Natural killer cell (primary cell): Measurements from ENCODE around the gene PGAP6. TPM values are rescaled to one million over a fixed set of nuclear protein-coding genes. Genes with fewer than 3 reads are reported as not detected.

Experiments
- ATAC-seq, 3 donors: fragments of 150-1000 bp in 2 of 3; fragments of 200-7000 bp in 1 of 3; cut with Tn5 transposase; 1 replicate in 1 of 3; 2 replicates in 2 of 3; pipeline ENCODE4 v1.10.0; 2021; ENCODE audit warnings: mild to moderate bottlenecking in 2 of 3, moderate library complexity in 2 of 3
- DNase-seq, 2 donors: peaks; one replicate each; pipeline versions ENCODE4 v3.0.0 to v3.0.0-alpha.2; 2013 to 2021; ENCODE audit warnings: mixed read lengths in 1 of 2
- H3K27ac ChIP-seq: one replicate; pipeline ENCODE4 v1.5.1; 2013; ENCODE audit warnings: mild to moderate bottlenecking, low read length
- H3K27me3 ChIP-seq: one replicate; pipeline ENCODE4 v1.6.1; 2013; ENCODE audit warnings: low read length; ENCODE audit not compliant: control insufficient read depth, insufficient read depth
- H3K36me3 ChIP-seq: one replicate; pipeline ENCODE4 v1.6.1; 2013; ENCODE audit warnings: low read length; ENCODE audit not compliant: control insufficient read depth, insufficient read depth
- H3K4me1 ChIP-seq: one replicate; pipeline ENCODE4 v1.6.1; 2013; ENCODE audit warnings: low read length; ENCODE audit not compliant: control insufficient read depth, insufficient read depth
- H3K4me3 ChIP-seq: one replicate; pipeline ENCODE4 v1.5.1; 2013; ENCODE audit warnings: low read length
- H3K9me3 ChIP-seq: one replicate; pipeline ENCODE4 v1.6.1; 2013; ENCODE audit warnings: low read length; ENCODE audit not compliant: control insufficient read depth, insufficient read depth
- H3K27ac Mint-ChIP-seq, 2 donors: one replicate each; pipeline ENCODE4 v1.8.0; 2022; ENCODE audit warnings: mild to moderate bottlenecking in 2 of 2, mixed read lengths in 2 of 2, moderate library complexity in 1 of 2
- H3K27me3 Mint-ChIP-seq, 2 donors: one replicate each; pipeline ENCODE4 v1.8.0; 2022; ENCODE audit warnings: low read depth in 2 of 2, mixed read lengths in 2 of 2
- H3K36me3 Mint-ChIP-seq: one replicate; pipeline ENCODE4 v1.8.0; 2022; ENCODE audit warnings: mixed read lengths
- H3K4me1 Mint-ChIP-seq, 2 donors: one replicate each; pipeline ENCODE4 v1.8.0; 2022; ENCODE audit warnings: mixed read lengths in 2 of 2
- H3K4me3 Mint-ChIP-seq: one replicate; pipeline ENCODE4 v1.8.0; 2022; ENCODE audit warnings: mild to moderate bottlenecking, moderate library complexity, mixed read lengths
- H3K9me3 Mint-ChIP-seq, 2 donors: one replicate each; pipeline ENCODE4 v1.8.0; 2022; ENCODE audit warnings: mixed read lengths in 2 of 2
- WGBS: methylation state at CpG from one replicate; pipeline ENCODE4 v1.1.7; 2013; ENCODE audit warnings: missing lambda C conversion rate; ENCODE audit not compliant: insufficient coverage; 5-methylcytosine and 5-hydroxymethylcytosine counted together
- intact Hi-C: fragments of 100-400 bp; cut with micrococcal nuclease; formaldehyde crosslinking; loops from one replicate; pipeline ENCODE4 v1.14.2; 2022
- total RNA-seq, 4 donors: library from RNA; stranded (reverse); fragments of 120-200 nt in 1 of 4; gene quantifications; one replicate each; pipeline versions ENCODE4 v1.2.3 to v1.2.4, GENCODE V29; 2013 to 2022
- TF ChIP-seq, protein P1 (sequence below): fragments of 200-600 bp; IDR thresholded peaks from one replicate; pipeline ENCODE4 v1.8.0; 2022; ENCODE audit warnings: antibody characterized with exemption

Gene PGAP6
- total RNA-seq, 3 donors from 2014 or later (not counting 1 experiment from before 2014, with no cell fraction given) = 48.0 to 66.7 (median 54.2) TPM

DNA sequence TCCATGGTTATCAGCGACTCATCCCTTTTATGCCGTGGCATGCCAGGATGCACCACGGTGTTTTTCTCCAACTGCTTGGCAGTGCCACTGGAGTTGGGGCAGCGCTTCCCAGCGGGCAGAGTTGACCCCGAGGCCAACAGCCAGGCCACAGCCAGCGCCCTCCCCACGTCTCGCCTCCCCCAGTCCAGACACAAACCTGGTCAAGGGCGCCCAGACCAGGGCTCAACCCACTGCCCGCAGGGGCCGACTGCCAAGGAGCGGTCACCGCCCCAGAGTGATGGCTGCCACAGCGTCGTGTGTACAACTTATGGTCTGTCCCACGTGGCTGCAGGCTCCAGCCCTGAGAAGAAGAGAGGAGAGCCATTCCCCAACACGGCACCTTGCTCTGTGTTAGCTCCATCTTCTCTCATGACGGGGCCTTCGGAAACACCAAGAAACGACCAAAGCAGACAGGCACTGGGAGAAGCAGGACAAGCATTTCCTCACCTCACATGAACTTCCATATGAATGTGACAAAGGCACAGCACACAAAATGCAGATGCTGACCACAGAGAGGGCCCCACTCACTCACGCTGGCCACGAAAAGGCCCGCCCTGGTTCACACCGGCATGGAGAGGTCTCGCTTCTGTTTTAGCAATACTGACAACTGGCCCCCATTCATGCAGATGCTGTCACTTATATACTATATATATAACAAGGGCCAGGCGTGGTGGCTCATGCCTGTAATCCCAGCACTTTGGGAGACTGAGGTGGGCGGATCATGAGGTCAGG, 56.2 kb downstream of the PGAP6 start:
- intact Hi-C loops = no loop called here
- DNase-seq = peak; percentile 40 to 47
- 47% methylated on average over 26 of the region's 28 CpGs for WGBS

DNA sequence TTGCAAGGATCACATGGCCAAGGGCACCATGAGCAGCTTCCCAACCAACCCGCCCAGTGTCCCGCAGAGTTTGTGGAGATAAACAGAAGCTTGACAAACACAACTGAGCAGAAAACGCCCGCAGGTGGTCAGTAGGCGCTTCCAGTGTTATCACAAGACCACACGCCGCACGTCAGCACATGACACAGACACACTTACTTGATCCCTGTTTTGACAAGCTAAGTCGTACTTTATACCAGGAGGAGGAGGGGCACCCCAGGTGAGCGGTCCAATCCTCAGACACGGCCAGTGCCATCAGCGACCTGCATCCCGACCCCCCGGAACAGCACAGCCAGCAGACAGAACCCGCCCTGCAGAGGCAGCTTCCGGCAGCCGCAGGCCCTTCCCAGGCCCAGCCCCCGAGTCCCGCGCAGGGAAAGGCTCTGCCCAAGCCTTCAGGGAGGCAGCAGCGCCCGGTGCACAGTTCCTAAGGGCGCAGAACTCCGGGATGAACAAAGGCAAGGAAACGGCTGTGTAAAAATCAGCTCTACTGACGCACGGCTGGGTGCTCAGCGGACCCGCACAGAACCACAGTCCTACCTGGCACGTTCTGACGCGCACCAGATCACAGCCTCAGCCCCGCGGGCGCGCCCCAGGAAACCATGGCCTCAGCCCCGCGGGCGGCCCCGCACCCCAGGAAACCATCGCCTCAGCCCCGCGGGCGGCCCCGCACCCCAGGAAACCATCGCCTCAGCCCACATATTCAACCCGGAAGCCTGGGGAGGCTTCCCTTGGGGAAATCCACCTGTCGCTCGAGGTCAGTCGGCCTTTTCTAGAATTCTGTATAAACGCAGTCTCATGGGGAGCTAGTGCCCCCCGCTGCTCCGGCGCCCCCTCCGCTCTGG, 57.1 kb downstream of the PGAP6 start:
- intact Hi-C loops = no loop called here
- H3K36me3 ChIP-seq = peaks cover 3% of the 10 kb centered on the region
- Mint-ChIP-seq H3K9me3 (no peaks in the 10 kb centered on the region), H3K27me3 (no peaks in the 10 kb centered on the region), H3K27ac (peak overlapping the region; percentile 92 to 96), H3K36me3 (no peaks in the 10 kb centered on the region), H3K4me3 (peak overlapping the region; percentile 79), H3K4me1 (peaks cover 62 to 67% of the 10 kb centered on the region in 2 donors)
- DNase-seq = peak; percentile 82 to 92
- peak overlapping the region; percentile 29 for H3K4me3 ChIP-seq
- no peaks in the 10 kb centered on the region for H3K9me3 ChIP-seq
- WGBS = 6% methylated on average over 55 of the region's 55 CpGs
- H3K4me1 ChIP-seq = peaks cover 91% of the 10 kb centered on the region
- peak overlapping the region; percentile 83 for H3K27ac ChIP-seq
- H3K27me3 ChIP-seq = no peaks in the 10 kb centered on the region
- TF ChIP-seq, protein P1, sequence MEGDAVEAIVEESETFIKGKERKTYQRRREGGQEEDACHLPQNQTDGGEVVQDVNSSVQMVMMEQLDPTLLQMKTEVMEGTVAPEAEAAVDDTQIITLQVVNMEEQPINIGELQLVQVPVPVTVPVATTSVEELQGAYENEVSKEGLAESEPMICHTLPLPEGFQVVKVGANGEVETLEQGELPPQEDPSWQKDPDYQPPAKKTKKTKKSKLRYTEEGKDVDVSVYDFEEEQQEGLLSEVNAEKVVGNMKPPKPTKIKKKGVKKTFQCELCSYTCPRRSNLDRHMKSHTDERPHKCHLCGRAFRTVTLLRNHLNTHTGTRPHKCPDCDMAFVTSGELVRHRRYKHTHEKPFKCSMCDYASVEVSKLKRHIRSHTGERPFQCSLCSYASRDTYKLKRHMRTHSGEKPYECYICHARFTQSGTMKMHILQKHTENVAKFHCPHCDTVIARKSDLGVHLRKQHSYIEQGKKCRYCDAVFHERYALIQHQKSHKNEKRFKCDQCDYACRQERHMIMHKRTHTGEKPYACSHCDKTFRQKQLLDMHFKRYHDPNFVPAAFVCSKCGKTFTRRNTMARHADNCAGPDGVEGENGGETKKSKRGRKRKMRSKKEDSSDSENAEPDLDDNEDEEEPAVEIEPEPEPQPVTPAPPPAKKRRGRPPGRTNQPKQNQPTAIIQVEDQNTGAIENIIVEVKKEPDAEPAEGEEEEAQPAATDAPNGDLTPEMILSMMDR = no peak
- ATAC-seq = peak; percentile 31 to 72 (median 58)

More for the DNA sequence above, 56.2 kb downstream of the PGAP6 start:
- Mint-ChIP-seq H3K36me3 (no peaks in the 10 kb centered on the region), H3K9me3 (no peaks in the 10 kb centered on the region), H3K27ac (peak overlapping the region; percentile 92 to 96), H3K4me3 (peak overlapping the region; percentile 79), H3K27me3 (no peaks in the 10 kb centered on the region), H3K4me1 (peaks cover 62 to 67% of the 10 kb centered on the region in 2 donors)
- H3K4me1 ChIP-seq = peaks cover 90% of the 10 kb centered on the region
- TF ChIP-seq, protein P1 = no peak
- no peak overlapping the region for H3K4me3 ChIP-seq
- H3K27me3 ChIP-seq = no peaks in the 10 kb centered on the region
- H3K36me3 ChIP-seq = no peaks in the 10 kb centered on the region
- H3K27ac ChIP-seq = peak overlapping the region; percentile 83
- no peaks in the 10 kb centered on the region for H3K9me3 ChIP-seq
- no peak for ATAC-seq

- Histone ChIP-seq H3K4me3 (no peak overlapping the region), H3K27me3 (no peaks in the 10 kb centered on the region), H3K36me3 (peaks cover 3% of the 10 kb centered on the region), H3K9me3 (no peaks in the 10 kb centered on the region), H3K27ac (peak overlapping the region; percentile 83), H3K4me1 (peaks cover 93% of the 10 kb centered on the region)
- Mint-ChIP-seq H3K9me3 (no peaks in the 10 kb centered on the region), H3K36me3 (no peaks in the 10 kb centered on the region), H3K4me1 (peaks cover 68 to 72% of the 10 kb centered on the region in 2 donors), H3K27me3 (no peaks in the 10 kb centered on the region), H3K4me3 (peak overlapping the region; percentile 79), H3K27ac (peak overlapping the region; percentile 92 to 96)
- 90% methylated on average over 17 of the region's 17 CpGs for WGBS
- ATAC-seq (no peak), DNase-seq (peak; percentile 22 to 30)
- TF ChIP-seq, protein P1 = no peak
- intact Hi-C loops = no loop called here
Measured at GRCh38 chr16:324201-324450, 57.7 kb downstream of the PGAP6 start.
